Heart left ventricle (tissue), 16 donors: ENCODE results near the gene IQCH. TPM values are rescaled to one million over a fixed set of nuclear protein-coding genes. Genes with fewer than 3 reads are reported as not detected.

Source experiments
- ATAC-seq, 4 donors: fragments of 200-7000 bp; cut with Tn5 transposase; one replicate each; pipeline ENCODE4 v1.9.1; 2020 to 2022; ENCODE audit warnings: moderate library complexity in 4 of 4, mild to moderate bottlenecking in 3 of 4, moderate number of reproducible peaks in 1 of 4
- DNase-seq, 5 donors: peaks; one replicate each; pipeline ENCODE4 v3.0.0-alpha.2; 2020
- H3K27ac ChIP-seq, 12 donors: fragments of 200-600 bp; sonication (generic) in 4 of 12; one replicate each; pipeline versions ENCODE4 v1.5.0 to v1.8.0; 2016 to 2022; ENCODE audit warnings: mild to moderate bottlenecking in 2 of 12
- H3K27me3 ChIP-seq, 9 donors: fragments of 200-600 bp; sonication (generic) in 2 of 9; one replicate each; pipeline versions ENCODE4 v1.5.1 to v1.8.0; 2016 to 2022; ENCODE audit warnings: mild to moderate bottlenecking in 3 of 9
- H3K36me3 ChIP-seq, 9 donors: fragments of 200-600 bp; sonication (generic) in 2 of 9; one replicate each; pipeline versions ENCODE4 v1.5.0 to v1.8.0; 2018 to 2022; ENCODE audit warnings: mild to moderate bottlenecking in 2 of 9
- H3K4me1 ChIP-seq, 12 donors: fragments of 200-600 bp; sonication (generic) in 4 of 12; one replicate each; pipeline versions ENCODE4 v1.5.0 to v1.8.0; 2016 to 2022; ENCODE audit warnings: mild to moderate bottlenecking in 3 of 12
- H3K4me3 ChIP-seq, 12 donors: fragments of 200-600 bp; sonication (generic) in 4 of 12; one replicate each; pipeline versions ENCODE4 v1.5.0 to v1.8.0; 2017 to 2022; ENCODE audit warnings: mild to moderate bottlenecking in 9 of 12, moderate library complexity in 4 of 12
- H3K9me3 ChIP-seq, 12 donors: fragments of 200-600 bp; sonication (generic) in 4 of 12; one replicate each; pipeline versions ENCODE4 v1.5.0 to v1.8.0; 2016 to 2022; ENCODE audit warnings: mild to moderate bottlenecking in 1 of 12
- CTCF ChIP-seq, 12 donors: fragments of 200-600 bp; sonication (generic) in 4 of 12; IDR thresholded peaks; one replicate each; pipeline versions ENCODE4 v1.5.0 to v1.8.0; 2018 to 2022; ENCODE audit warnings: antibody characterized with exemption in 12 of 12, mild to moderate bottlenecking in 5 of 12
- POLR2A ChIP-seq, 2 donors: fragments of 450-650 bp; IDR thresholded peaks; one replicate each; pipeline ENCODE4 v1.6.1; 2017; ENCODE audit warnings: antibody characterized with exemption in 2 of 2, mild to moderate bottlenecking in 2 of 2, moderate library complexity in 2 of 2
- WGBS, 4 donors: extraction: QIAGEN DNeasy Blood & Tissue Kit in 2 of 4; methylation state at CpG; one replicate each; pipeline versions ENCODE4 v1.1.5 to v1.1.7; 2013 to 2018; 5-methylcytosine and 5-hydroxymethylcytosine counted together
- intact Hi-C, 10 donors: fragments of 100-400 bp; cut with DNase I; formaldehyde crosslinking; loops; one replicate each; pipeline versions ENCODE4 v1.11.1 to v1.14.2; 2022
- polyA plus RNA-seq, 2 donors: library from polyadenylated mRNA; stranded (reverse); fragments of 200-250 nt; gene quantifications; one replicate each; pipeline ENCODE4 v1.2.3, GENCODE V29; 2013
- total RNA-seq, 9 donors: library from RNA; depleted of rRNA in 2 of 9; stranded (reverse); fragments of >200 nt in 2 of 9; fragmentation: NEBNext Ultra II Directional in 3 of 9; extraction: Animal tissue kit (Norgen Biotek cat#: 25700) in 3 of 9; gene quantifications; one replicate each; pipeline versions ENCODE4 v1.1.0 to v1.2.4, GENCODE V29; 2016 to 2023
- donor health status: ischemic (EF 13 %, LVEDD 7.1; RV severe dilation, severe dysfunction).
- donor health status: healthy with polysubstance abuse.
- donor health status: DM: no; HTN: yes; CAD: no.
- donor health status: DM: no; HTN: no; CAD: no.
- donor health status: ischemic (EF 25% LVEDD 6.9; RV normal size, moderate dysfunction).
- donor health status: ischemic (EF 25% LVEDD 5.7; RV mildly dilated, moderate dysfunction).
- donor health status: healthy.
- donor health status: DM: yes; HTN: yes; CAD: no.
- donor health status: ischemic (EF 35%, LVEDD 5.7; RV mildly dilated, moderate dysfunction).
- donor health status: nonischemic (EF 11% LVEDD 7.7; RV severe dilation, severe dysfunction).
- donor health status: DM: yes; HTN: yes; CAD: no.
- donor health status: PGD.
- donor health status: ischemic (EF 29% LVEDD 5.4; RV normal size, mild dysfunction).
- donor health status: nonischemic (EF 23%, LVEDD 6.1; RV moderate dilation, normal function).

The IQCH gene
- total and polyA plus RNA-seq, 11 donors, result 0.11 to 3.3 (median 1.4) TPM

GRCh38 chr15:67311731-67312130 is 57.1 kb downstream of the IQCH start:
- H3K27ac ChIP-seq, result no peak overlapping the region
- no peaks in the 10 kb centered on the region for H3K9me3 ChIP-seq
- 94 to 98% (median 97%) methylated on average over 1 of the region's 1 CpG for WGBS, 4 donors
- H3K36me3 ChIP-seq, result no peaks in the 10 kb centered on the region
- DNase-seq (no peak), ATAC-seq (no peak)
- TF ChIP-seq CTCF (IDR thresholded peaks at IDR 0.05), result no peak
- no peak for TF ChIP-seq POLR2A (IDR thresholded peaks at IDR 0.05)
- intact Hi-C loops, result no loop called here
- H3K4me3 ChIP-seq, result no peak overlapping the region
- no peaks in the 10 kb centered on the region for H3K27me3 ChIP-seq
- H3K4me1 ChIP-seq, result no peaks in the 10 kb centered on the region

GRCh38 chr15:67319961-67320360 is 65.4 kb downstream of the IQCH start:
- H3K4me3 ChIP-seq, result no peak overlapping the region
- no peaks in the 10 kb centered on the region for H3K9me3 ChIP-seq
- ATAC-seq (no peak), DNase-seq (no peak)
- no peaks in the 10 kb centered on the region for H3K4me1 ChIP-seq
- H3K27ac ChIP-seq, result no peak overlapping the region
- H3K27me3 ChIP-seq, result no peaks in the 10 kb centered on the region
- no peaks in the 10 kb centered on the region for H3K36me3 ChIP-seq
- WGBS, 4 donors, result 90 to 95% (median 95%) methylated on average over 3 of the region's 3 CpGs
- TF ChIP-seq CTCF (IDR thresholded peaks at IDR 0.05), result no peak
- intact Hi-C loops, result no loop called here

DNA sequence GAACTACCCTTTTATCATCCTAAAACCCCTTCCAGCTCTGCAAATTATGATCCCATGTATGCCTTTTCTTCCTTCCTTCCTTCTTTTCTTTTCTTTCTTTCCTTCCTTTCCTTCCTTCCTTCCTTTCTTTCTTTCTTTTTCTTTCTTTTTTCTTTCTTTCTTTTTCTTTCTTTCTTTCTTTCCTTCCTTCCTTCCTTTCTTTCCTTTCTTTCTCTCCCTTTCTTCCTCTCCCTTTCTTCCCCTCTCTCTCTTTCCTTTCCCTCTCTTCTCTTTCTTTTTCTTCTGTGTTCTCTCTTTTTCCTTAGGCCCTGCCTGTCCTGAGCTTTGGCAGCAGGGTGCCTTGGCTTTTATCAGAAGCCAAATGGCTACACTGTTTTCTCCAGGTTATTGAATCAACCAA is 66.8 kb downstream of the IQCH start:
- intact Hi-C loops, result no loop called here
- DNase-seq (no peak), ATAC-seq (no peak)
- no peaks in the 10 kb centered on the region for H3K27me3 ChIP-seq
- TF ChIP-seq POLR2A (IDR thresholded peaks at IDR 0.05), result no peak
- no peak for TF ChIP-seq CTCF (IDR thresholded peaks at IDR 0.05)
- no peak overlapping the region for H3K4me3 ChIP-seq
- H3K27ac ChIP-seq, result no peak overlapping the region
- no peaks in the 10 kb centered on the region for H3K36me3 ChIP-seq
- no peaks in the 10 kb centered on the region for H3K9me3 ChIP-seq
- H3K4me1 ChIP-seq, result no peaks in the 10 kb centered on the region

- no peak for DNase-seq
- H3K4me1 ChIP-seq, result no peaks in the 10 kb centered on the region
- H3K27ac ChIP-seq, result no peak overlapping the region
These were observed 67.9 kb downstream of the IQCH start for GRCh38 chr15:67322481-67322880.

More at GRCh38 chr15:67322481-67322880, 67.9 kb downstream of the IQCH start:
- Histone ChIP-seq H3K27me3 (no peaks in the 10 kb centered on the region), H3K36me3 (no peaks in the 10 kb centered on the region), H3K4me3 (no peak overlapping the region), H3K9me3 (peaks cover 0 to 9% (median 0%) of the 10 kb centered on the region in 12 donors)
- intact Hi-C loops, result no loop called here
- no peak for TF ChIP-seq CTCF (IDR thresholded peaks at IDR 0.05)
- no peak for TF ChIP-seq POLR2A (IDR thresholded peaks at IDR 0.05)
- peak in 1 of 4 donors; percentile 32 for ATAC-seq
- 75 to 88% (median 80%) methylated on average over 4 of the region's 4 CpGs for WGBS, 4 donors
